WTC11 (cell line): ENCODE data around the gene TMEM245. TPM values are rescaled to one million over a fixed set of nuclear protein-coding genes. Genes with fewer than 3 reads are reported as not detected.

Experiments
- ATAC-seq: fragments of 200-7000 bp; cut with Tn5 transposase; 2 replicates; pipeline ENCODE4 v1.10.0; 2021; ENCODE audit warnings: mild to moderate bottlenecking, moderate library complexity
- CTCF ChIA-PET: fragments of 300-600 bp; sonication (Branson Sonifier 250); formaldehyde crosslinking; loops from one replicate; lab custom pipeline; 2021; ENCODE audit warnings: antibody characterized with exemption; lab: Charles Lee
- POLR2A ChIA-PET: fragments of 350-600 bp; sonication (Branson Sonifier 250); formaldehyde crosslinking; loops from one replicate; lab custom pipeline; 2021; ENCODE audit warnings: antibody characterized with exemption; lab: Charles Lee
- DNase-seq: peaks from one replicate; pipeline ENCODE4 v3.0.0; 2021; ENCODE audit warnings: low spot score
- H3K27ac Mint-ChIP-seq: 2 replicates; pipeline ENCODE4 v1.8.0; 2021; ENCODE audit warnings: mixed read lengths
- H3K27me3 Mint-ChIP-seq: 2 replicates; pipeline ENCODE4 v1.8.0; 2021; ENCODE audit warnings: low read depth, mild to moderate bottlenecking, moderate library complexity, mixed read lengths
- H3K36me3 Mint-ChIP-seq: 2 replicates; pipeline ENCODE4 v1.8.0; 2021; ENCODE audit warnings: mixed read lengths
- H3K4me1 Mint-ChIP-seq: 2 replicates; pipeline ENCODE4 v1.8.0; 2022; ENCODE audit warnings: mixed read lengths
- H3K4me3 Mint-ChIP-seq: 2 replicates; pipeline ENCODE4 v1.8.0; 2021; ENCODE audit warnings: mild to moderate bottlenecking, moderate library complexity, mixed read lengths
- H3K9me3 Mint-ChIP-seq: 2 replicates; pipeline ENCODE4 v1.8.0; 2021; ENCODE audit warnings: mixed read lengths
- AR ChIP-seq: fragments of 250-450 bp; sonication (Bioruptor Pico); IDR thresholded peaks from 2 replicates; pipeline ENCODE4 v1.9.0; 2021; ENCODE audit warnings: mild to moderate bottlenecking
- ARID4B ChIP-seq: sonication (generic); formaldehyde crosslinking; IDR thresholded peaks from 2 replicates; pipeline ENCODE4 v1.8.0; 2023; ENCODE audit warnings: missing genetic modification reagents, mild to moderate bottlenecking, borderline replicate concordance
- ATF1 ChIP-seq: sonication (generic); formaldehyde crosslinking; IDR thresholded peaks from 2 replicates; pipeline ENCODE4 v1.8.1; 2023; ENCODE audit warnings: mild to moderate bottlenecking, moderate library complexity, missing genetic modification reagents
- ATF2 ChIP-seq: sonication (generic); formaldehyde crosslinking; IDR thresholded peaks from 2 replicates; pipeline ENCODE4 v1.8.1; 2022; ENCODE audit warnings: low read depth, missing genetic modification reagents, borderline replicate concordance
- ATF3 ChIP-seq: sonication (generic); formaldehyde crosslinking; conservative IDR thresholded peaks from 2 replicates; pipeline ENCODE4 v1.8.1; 2022; ENCODE audit warnings: mild to moderate bottlenecking, missing genetic modification reagents
- CDX4 ChIP-seq: fragments of 250-450 bp; sonication (Bioruptor Pico); IDR thresholded peaks from 2 replicates; pipeline ENCODE4 v1.9.0; 2021; ENCODE audit warnings: moderate library complexity, mild to moderate bottlenecking, inconsistent platforms, borderline replicate concordance
- E2F1 ChIP-seq: sonication (generic); formaldehyde crosslinking; IDR thresholded peaks from 2 replicates; pipeline ENCODE4 v1.8.0; 2022; ENCODE audit warnings: mild to moderate bottlenecking, missing genetic modification reagents
- E2F4 ChIP-seq: sonication (generic); formaldehyde crosslinking; IDR thresholded peaks from 2 replicates; pipeline ENCODE4 v1.8.1; 2022; ENCODE audit warnings: low read depth, mild to moderate bottlenecking, moderate library complexity, missing genetic modification reagents, borderline replicate concordance
- FOXJ3 ChIP-seq: sonication (generic); formaldehyde crosslinking; IDR thresholded peaks from 2 replicates; pipeline ENCODE4 v1.9.0; 2021; ENCODE audit warnings: missing genetic modification reagents, mild to moderate bottlenecking, borderline replicate concordance
- GABPB1 ChIP-seq: sonication (generic); formaldehyde crosslinking; IDR thresholded peaks from 2 replicates; pipeline ENCODE4 v1.8.1; 2023; ENCODE audit warnings: mild to moderate bottlenecking, missing genetic modification reagents
- MAX ChIP-seq: sonication (generic); formaldehyde crosslinking; IDR thresholded peaks from 2 replicates; pipeline ENCODE4 v1.8.0; 2022; ENCODE audit warnings: mild to moderate bottlenecking, missing genetic modification reagents
- MLX ChIP-seq: sonication (generic); formaldehyde crosslinking; IDR thresholded peaks from 2 replicates; pipeline ENCODE4 v1.8.1; 2023; ENCODE audit warnings: mild to moderate bottlenecking, missing genetic modification reagents, moderate library complexity
- NR3C1 ChIP-seq: sonication (generic); formaldehyde crosslinking; conservative IDR thresholded peaks from 2 replicates; pipeline ENCODE4 v1.8.1; 2023; ENCODE audit warnings: low read depth, mild to moderate bottlenecking, missing genetic modification reagents
- TEAD1 ChIP-seq: sonication (generic); formaldehyde crosslinking; IDR thresholded peaks from 2 replicates; pipeline ENCODE4 v1.8.0; 2022; ENCODE audit warnings: mild to moderate bottlenecking, missing genetic modification reagents
- TEAD4 ChIP-seq: sonication (generic); formaldehyde crosslinking; IDR thresholded peaks from 2 replicates; pipeline ENCODE4 v1.8.0; 2022; ENCODE audit warnings: mild to moderate bottlenecking, missing genetic modification reagents
- ZBTB21 ChIP-seq: sonication (generic); formaldehyde crosslinking; IDR thresholded peaks from 2 replicates; pipeline ENCODE4 v1.8.1; 2023; ENCODE audit warnings: mild to moderate bottlenecking, missing genetic modification reagents, borderline replicate concordance
- ZNF121 ChIP-seq: sonication (generic); formaldehyde crosslinking; IDR thresholded peaks from 2 replicates; pipeline ENCODE4 v1.8.0; 2023; ENCODE audit warnings: missing genetic modification reagents
- ZNF671 ChIP-seq: fragments of 250-450 bp; sonication (Bioruptor Pico); IDR thresholded peaks from 2 replicates; pipeline ENCODE4 v1.8.0; 2021; ENCODE audit warnings: mild to moderate bottlenecking
- total RNA-seq: library from RNA; stranded (reverse); gene quantifications from 3 replicates; pipeline ENCODE4 v1.2.3, GENCODE V29; 2021

Gene TMEM245
- total RNA-seq, 1 experiment from 2014 or later, result 40.8 TPM

GRCh38 chr9:109043578-109043977 is 76.2 kb downstream of the TMEM245 start:
- TF ChIP-seq MLX (CRISPR knock-in tag), result no peak
- TF ChIP-seq ZNF671 (CRISPR knock-in tag), result no peak
- TF ChIP-seq CDX4 (CRISPR knock-in tag), result no peak
- no peak for TF ChIP-seq ATF1 (CRISPR knock-in tag)
- TF ChIP-seq ARID4B (CRISPR knock-in tag), result no peak
- no peak for TF ChIP-seq MAX (CRISPR knock-in tag)
- TF ChIP-seq E2F1 (CRISPR knock-in tag), result no peak
- TF ChIP-seq ATF3, result no peak
- no peak for TF ChIP-seq TEAD4 (CRISPR knock-in tag)
- POLR2A ChIA-PET, result no interaction called here
- Mint-ChIP-seq H3K36me3 (peaks cover 67% of the 10 kb centered on the region), H3K27me3 (no peaks in the 10 kb centered on the region), H3K4me3 (no peak overlapping the region), H3K4me1 (no peaks in the 10 kb centered on the region), H3K27ac (no peak overlapping the region), H3K9me3 (peaks cover 15% of the 10 kb centered on the region)
- no peak for ATAC-seq
- no peak for DNase-seq
- CTCF ChIA-PET, result no interaction called here

GRCh38 chr9:109040571-109040970 is 79.2 kb downstream of the TMEM245 start:
- H3K36me3 Mint-ChIP-seq, result peaks cover 64% of the 10 kb centered on the region
- no peak for TF ChIP-seq FOXJ3 (CRISPR knock-in tag)
- TF ChIP-seq ZBTB21 (CRISPR knock-in tag), result no peak
- no peak for TF ChIP-seq ZNF121 (CRISPR knock-in tag)
- no peak for TF ChIP-seq TEAD1 (CRISPR knock-in tag)
- TF ChIP-seq AR (CRISPR knock-in tag), result no peak
- TF ChIP-seq NR3C1 (CRISPR knock-in tag), result no peak
- no peak for TF ChIP-seq GABPB1 (CRISPR knock-in tag)
- no peak for TF ChIP-seq E2F4 (CRISPR knock-in tag)
- no peak for TF ChIP-seq CDX4 (CRISPR knock-in tag)
- no peak for TF ChIP-seq ATF2
- ChIA-PET CTCF (no interaction called here), POLR2A (no interaction called here)
- no peak for DNase-seq
- H3K9me3 Mint-ChIP-seq, result peaks cover 15% of the 10 kb centered on the region
- no peaks in the 10 kb centered on the region for H3K4me1 Mint-ChIP-seq
- no peaks in the 10 kb centered on the region for H3K27me3 Mint-ChIP-seq
- no peak overlapping the region for H3K27ac Mint-ChIP-seq
- H3K4me3 Mint-ChIP-seq, result no peak overlapping the region
- ATAC-seq, result no peak
